Ectodermal cell (in vitro differentiated cells): Measurements from ENCODE around the gene GRAMD1B.

Source experiments
- H3K27ac ChIP-seq: 2 replicates; pipeline ENCODE4 v1.7.0; 2013; ENCODE audit warnings: mild to moderate bottlenecking, low read depth, low read length; ENCODE audit not compliant: insufficient read depth, poor library complexity, severe bottlenecking
- H3K27me3 ChIP-seq: 2 replicates; pipeline ENCODE4 v1.7.0; 2013; ENCODE audit warnings: mild to moderate bottlenecking, low read length; ENCODE audit not compliant: insufficient read depth, control insufficient read depth, poor library complexity, severe bottlenecking
- H3K36me3 ChIP-seq: one replicate; pipeline ENCODE4 v1.7.0; 2013; ENCODE audit warnings: low read length; ENCODE audit not compliant: control insufficient read depth, insufficient read depth
- H3K4me1 ChIP-seq: one replicate; pipeline ENCODE4 v1.7.0; 2013; ENCODE audit warnings: low read length; ENCODE audit not compliant: control insufficient read depth, insufficient read depth
- H3K4me3 ChIP-seq: 2 replicates; pipeline ENCODE4 v1.7.0; 2013; ENCODE audit warnings: low read depth, low read length, control low read depth; ENCODE audit not compliant: insufficient read depth
- H3K9me3 ChIP-seq: 2 replicates; pipeline ENCODE4 v1.7.0; 2013; ENCODE audit warnings: mild to moderate bottlenecking, low read length, moderate library complexity; ENCODE audit not compliant: control insufficient read depth
- WGBS, 2 experiments: methylation state at CpG; one replicate each; pipeline ENCODE4 v1.1.7; 2013; ENCODE audit warnings: missing lambda C conversion rate in 2 of 2; 5-methylcytosine and 5-hydroxymethylcytosine counted together

Gene GRAMD1B

GRCh38 chr11:123594188-123594901, 164.3 kb downstream of the GRAMD1B start:
- WGBS, 2 experiments, result 92 to 93% methylated on average over 8 of the region's 8 CpGs
- H3K27me3 ChIP-seq, result no peaks in the 10 kb centered on the region
- peaks cover 14% of the 10 kb centered on the region for H3K36me3 ChIP-seq
- H3K4me1 ChIP-seq, result no peaks in the 10 kb centered on the region
- H3K27ac ChIP-seq, result no peak overlapping the region
- H3K4me3 ChIP-seq, result no peak overlapping the region
- no peaks in the 10 kb centered on the region for H3K9me3 ChIP-seq

- Histone ChIP-seq H3K36me3 (peaks cover 14% of the 10 kb centered on the region), H3K9me3 (no peaks in the 10 kb centered on the region), H3K27me3 (no peaks in the 10 kb centered on the region), H3K4me3 (no peak overlapping the region), H3K4me1 (no peaks in the 10 kb centered on the region), H3K27ac (no peak overlapping the region)
- 98% methylated on average over 3 to 4 of the region's 4 CpGs for WGBS, 2 experiments
Observed at GRCh38 chr11:123594921-123595320, 164.9 kb downstream of the GRAMD1B start.

- Histone ChIP-seq H3K4me1 (peaks cover 8% of the 10 kb centered on the region), H3K27ac (no peak overlapping the region), H3K27me3 (no peaks in the 10 kb centered on the region), H3K9me3 (no peaks in the 10 kb centered on the region), H3K36me3 (peaks cover 11% of the 10 kb centered on the region), H3K4me3 (no peak overlapping the region)
- 91 to 95% methylated on average over 2 of the region's 2 CpGs for WGBS, 2 experiments
Observed at GRCh38 chr11:123597859-123598258, 167.8 kb downstream of the GRAMD1B start.

GRCh38 chr11:123601136-123601535, 171.1 kb downstream of the GRAMD1B start:
- no peaks in the 10 kb centered on the region for H3K27me3 ChIP-seq
- 96 to 98% methylated on average over 2 to 4 of the region's 4 CpGs for WGBS, 2 experiments
- peaks cover 15% of the 10 kb centered on the region for H3K36me3 ChIP-seq
- no peak overlapping the region for H3K27ac ChIP-seq
- peaks cover 8% of the 10 kb centered on the region for H3K4me1 ChIP-seq
- H3K4me3 ChIP-seq, result no peak overlapping the region
- no peaks in the 10 kb centered on the region for H3K9me3 ChIP-seq

GRCh38 chr11:123601743-123602142, 171.7 kb downstream of the GRAMD1B start:
- H3K4me1 ChIP-seq, result peaks cover 8% of the 10 kb centered on the region
- no peak overlapping the region for H3K4me3 ChIP-seq
- 91 to 92% methylated on average over 4 of the region's 4 CpGs for WGBS, 2 experiments
- peaks cover 15% of the 10 kb centered on the region for H3K36me3 ChIP-seq
- no peak overlapping the region for H3K27ac ChIP-seq
- H3K9me3 ChIP-seq, result no peaks in the 10 kb centered on the region
- no peaks in the 10 kb centered on the region for H3K27me3 ChIP-seq

GRCh38 chr11:123603666-123604065, 173.6 kb downstream of the GRAMD1B start:
- Histone ChIP-seq H3K9me3 (no peaks in the 10 kb centered on the region), H3K4me3 (no peak overlapping the region), H3K27ac (no peak overlapping the region), H3K27me3 (no peaks in the 10 kb centered on the region), H3K4me1 (peaks cover 8% of the 10 kb centered on the region), H3K36me3 (peaks cover 13% of the 10 kb centered on the region)
- 92 to 96% methylated on average over 4 of the region's 4 CpGs for WGBS, 2 experiments

GRCh38 chr11:123607781-123608180, 177.7 kb downstream of the GRAMD1B start:
- Histone ChIP-seq H3K4me3 (no peak overlapping the region), H3K4me1 (no peaks in the 10 kb centered on the region), H3K36me3 (peaks cover 8% of the 10 kb centered on the region), H3K9me3 (no peaks in the 10 kb centered on the region), H3K27ac (no peak overlapping the region), H3K27me3 (no peaks in the 10 kb centered on the region)
- WGBS, 2 experiments, result 89 to 93% methylated on average over 1 of the region's 1 CpG

- no peaks in the 10 kb centered on the region for H3K27me3 ChIP-seq
- no peak overlapping the region for H3K4me3 ChIP-seq
- no peaks in the 10 kb centered on the region for H3K9me3 ChIP-seq
- WGBS, 2 experiments, result 91 to 96% methylated on average over 9 of the region's 9 CpGs
- H3K4me1 ChIP-seq, result no peaks in the 10 kb centered on the region
- H3K36me3 ChIP-seq, result peaks cover 11% of the 10 kb centered on the region
- H3K27ac ChIP-seq, result no peak overlapping the region
Observed at GRCh38 chr11:123608371-123608770, 178.3 kb downstream of the GRAMD1B start.

- Histone ChIP-seq H3K9me3 (no peaks in the 10 kb centered on the region), H3K27ac (no peak overlapping the region), H3K36me3 (peaks cover 15% of the 10 kb centered on the region), H3K27me3 (no peaks in the 10 kb centered on the region), H3K4me1 (no peaks in the 10 kb centered on the region), H3K4me3 (no peak overlapping the region)
- 87 to 90% methylated on average over 8 of the region's 8 CpGs for WGBS, 2 experiments
Observed at GRCh38 chr11:123608945-123609344, 178.9 kb downstream of the GRAMD1B start.

GRCh38 chr11:123611698-123612097, 181.6 kb downstream of the GRAMD1B start:
- Histone ChIP-seq H3K27me3 (no peaks in the 10 kb centered on the region), H3K9me3 (no peaks in the 10 kb centered on the region), H3K4me3 (no peak overlapping the region), H3K27ac (no peak overlapping the region), H3K4me1 (no peaks in the 10 kb centered on the region), H3K36me3 (peaks cover 13% of the 10 kb centered on the region)
- WGBS, 2 experiments, result 66 to 71% methylated on average over 4 of the region's 4 CpGs
